Glutamatergic neuron (in vitro differentiated cells): Measurements from ENCODE around the gene GAST. TPM values are rescaled to one million over a fixed set of nuclear protein-coding genes. Genes with fewer than 3 reads are reported as not detected.

Experiments
- DNase-seq: peaks from one replicate; pipeline ENCODE4 v3.0.0; 2022
- H3K27ac Mint-ChIP-seq: one replicate; pipeline ENCODE4 v1.8.0; 2020; ENCODE audit warnings: mild to moderate bottlenecking, mixed read lengths, inconsistent platforms; ENCODE audit not compliant: unreplicated experiment
- H3K27me3 Mint-ChIP-seq: one replicate; pipeline ENCODE4 v1.8.0; 2020; ENCODE audit warnings: mild to moderate bottlenecking, moderate library complexity, mixed read lengths, inconsistent platforms; ENCODE audit not compliant: unreplicated experiment
- H3K36me3 Mint-ChIP-seq: one replicate; pipeline ENCODE4 v1.8.0; 2020; ENCODE audit warnings: mild to moderate bottlenecking, mixed read lengths, inconsistent platforms; ENCODE audit not compliant: unreplicated experiment
- H3K4me1 Mint-ChIP-seq: one replicate; pipeline ENCODE4 v1.8.0; 2020; ENCODE audit warnings: mild to moderate bottlenecking, low read depth, mixed read lengths, inconsistent platforms; ENCODE audit not compliant: unreplicated experiment
- H3K4me3 Mint-ChIP-seq: one replicate; pipeline ENCODE4 v1.8.0; 2020; ENCODE audit warnings: mild to moderate bottlenecking, mixed read lengths, inconsistent platforms; ENCODE audit not compliant: unreplicated experiment
- H3K9me3 Mint-ChIP-seq: one replicate; pipeline ENCODE4 v1.8.0; 2020; ENCODE audit warnings: mild to moderate bottlenecking, moderate library complexity, mixed read lengths, inconsistent platforms; ENCODE audit not compliant: unreplicated experiment
- total RNA-seq: library from RNA; stranded (reverse); fragmentation: NEBNext Ultra II Directional; extraction: Animal tissue kit (Norgen Biotek cat#: 25700); gene quantifications from one replicate; pipeline ENCODE4 v1.2.1, GENCODE V29; 2021; ENCODE audit not compliant: unreplicated experiment
- TF ChIP-seq, protein P1 (sequence below): fragments of 200-600 bp; sonication (generic); IDR thresholded peaks from one replicate; pipeline ENCODE4 v1.5.0; 2021; ENCODE audit not compliant: partially characterized antibody, unreplicated experiment

GAST gene
- total RNA-seq, 1 donor from 2014 or later, result not detected

DNA sequence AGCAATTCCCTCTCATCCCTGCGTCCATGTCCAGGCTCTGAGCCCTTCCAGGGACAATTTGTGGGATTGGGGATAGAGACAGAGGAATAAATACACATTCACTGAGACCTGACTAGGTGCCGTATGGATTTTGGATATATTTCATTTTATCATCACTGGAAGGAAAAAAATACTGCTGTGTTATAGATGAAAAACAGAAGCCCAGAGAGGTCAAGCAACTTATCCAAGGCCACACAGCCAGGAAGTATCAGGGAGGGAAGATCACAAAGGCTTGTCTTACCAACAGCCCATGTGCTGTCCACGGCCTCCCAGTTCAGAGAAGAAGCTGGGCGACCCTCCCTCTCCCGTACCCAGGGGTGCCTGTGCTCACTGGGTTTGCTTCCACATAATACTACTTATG is 28.4 kb downstream of the GAST start:
- peaks cover 6% of the 10 kb centered on the region for H3K27me3 Mint-ChIP-seq
- TF ChIP-seq, protein P1, sequence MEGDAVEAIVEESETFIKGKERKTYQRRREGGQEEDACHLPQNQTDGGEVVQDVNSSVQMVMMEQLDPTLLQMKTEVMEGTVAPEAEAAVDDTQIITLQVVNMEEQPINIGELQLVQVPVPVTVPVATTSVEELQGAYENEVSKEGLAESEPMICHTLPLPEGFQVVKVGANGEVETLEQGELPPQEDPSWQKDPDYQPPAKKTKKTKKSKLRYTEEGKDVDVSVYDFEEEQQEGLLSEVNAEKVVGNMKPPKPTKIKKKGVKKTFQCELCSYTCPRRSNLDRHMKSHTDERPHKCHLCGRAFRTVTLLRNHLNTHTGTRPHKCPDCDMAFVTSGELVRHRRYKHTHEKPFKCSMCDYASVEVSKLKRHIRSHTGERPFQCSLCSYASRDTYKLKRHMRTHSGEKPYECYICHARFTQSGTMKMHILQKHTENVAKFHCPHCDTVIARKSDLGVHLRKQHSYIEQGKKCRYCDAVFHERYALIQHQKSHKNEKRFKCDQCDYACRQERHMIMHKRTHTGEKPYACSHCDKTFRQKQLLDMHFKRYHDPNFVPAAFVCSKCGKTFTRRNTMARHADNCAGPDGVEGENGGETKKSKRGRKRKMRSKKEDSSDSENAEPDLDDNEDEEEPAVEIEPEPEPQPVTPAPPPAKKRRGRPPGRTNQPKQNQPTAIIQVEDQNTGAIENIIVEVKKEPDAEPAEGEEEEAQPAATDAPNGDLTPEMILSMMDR, result no peak
- H3K4me3 Mint-ChIP-seq, result no peak overlapping the region
- H3K9me3 Mint-ChIP-seq, result peaks cover 1% of the 10 kb centered on the region
- H3K4me1 Mint-ChIP-seq, result no peaks in the 10 kb centered on the region
- no peaks in the 10 kb centered on the region for H3K36me3 Mint-ChIP-seq
- no peak overlapping the region for H3K27ac Mint-ChIP-seq
- no peak for DNase-seq

DNA sequence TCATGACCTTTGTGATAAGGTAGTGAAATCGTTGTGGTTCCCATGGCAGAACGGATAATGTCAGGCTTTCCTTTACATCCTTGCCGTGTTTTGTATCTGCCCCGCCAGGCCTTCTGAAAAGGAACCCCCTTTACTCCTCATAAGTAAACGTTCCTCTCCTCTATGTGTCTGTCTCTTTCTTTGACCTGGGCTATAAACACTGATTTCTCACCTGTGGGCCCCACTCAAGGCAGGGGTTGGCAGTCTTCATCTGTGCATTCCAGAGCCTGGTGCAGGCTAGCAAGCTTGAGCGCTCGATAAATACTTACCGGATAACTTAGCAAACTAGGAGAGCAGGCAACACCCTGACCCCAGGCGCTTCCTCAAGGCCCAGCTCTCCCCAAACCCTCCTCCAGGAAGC is 29.6 kb downstream of the GAST start:
- Mint-ChIP-seq H3K4me1 (no peaks in the 10 kb centered on the region), H3K4me3 (no peak overlapping the region), H3K36me3 (peaks cover 4% of the 10 kb centered on the region), H3K9me3 (peaks cover 1% of the 10 kb centered on the region), H3K27me3 (peaks cover 10% of the 10 kb centered on the region), H3K27ac (no peak overlapping the region)
- TF ChIP-seq, protein P1, result no peak
- DNase-seq, result no peak

DNA sequence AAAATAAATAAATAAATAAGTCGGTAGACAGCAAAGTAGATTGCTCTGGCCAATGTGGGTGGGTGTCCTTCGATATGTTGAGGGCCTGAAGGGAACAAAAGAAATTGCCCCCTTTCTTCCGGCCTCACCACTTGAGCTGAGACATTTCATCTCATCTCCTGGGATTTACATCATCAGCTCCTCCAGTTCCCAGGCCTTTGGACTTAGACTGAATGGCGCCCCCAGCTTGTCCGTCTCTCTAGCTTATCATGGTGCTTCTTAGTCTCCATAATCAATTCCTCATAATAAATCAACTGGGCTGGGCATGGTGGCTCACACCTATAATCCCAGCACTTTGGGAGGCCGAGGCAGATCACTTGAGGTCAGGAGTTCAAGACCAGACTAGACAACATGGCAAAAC is 36.1 kb downstream of the GAST start:
- H3K36me3 Mint-ChIP-seq, result peaks cover 4% of the 10 kb centered on the region
- H3K4me3 Mint-ChIP-seq, result no peak overlapping the region
- no peak for DNase-seq
- TF ChIP-seq, protein P1, result no peak
- peaks cover 15% of the 10 kb centered on the region for H3K9me3 Mint-ChIP-seq
- peaks cover 20% of the 10 kb centered on the region for H3K27me3 Mint-ChIP-seq
- H3K4me1 Mint-ChIP-seq, result peaks cover 7% of the 10 kb centered on the region
- H3K27ac Mint-ChIP-seq, result no peak overlapping the region

DNA sequence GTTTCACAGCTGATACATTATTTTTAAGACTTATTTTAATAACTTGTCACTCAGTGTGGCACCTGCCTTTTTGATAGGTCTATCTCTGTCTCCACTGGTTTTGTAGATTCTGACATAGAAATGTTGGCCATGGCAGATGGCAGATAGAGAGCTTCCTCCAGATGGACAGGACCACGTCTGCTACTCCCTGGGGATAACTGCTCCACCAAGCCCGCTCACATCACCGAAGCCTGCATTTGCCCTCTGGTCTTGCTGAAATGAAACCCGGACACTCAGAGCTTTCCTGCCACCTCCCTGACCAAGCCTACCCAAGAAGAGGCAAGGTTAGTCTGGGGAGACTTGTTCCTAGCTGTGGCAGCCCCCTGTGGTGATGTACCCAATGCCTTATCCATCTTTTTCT is 38.7 kb downstream of the GAST start:
- H3K4me1 Mint-ChIP-seq, result peaks cover 11% of the 10 kb centered on the region
- peak overlapping the region; percentile 65 for H3K27ac Mint-ChIP-seq
- H3K9me3 Mint-ChIP-seq, result peaks cover 17% of the 10 kb centered on the region
- H3K27me3 Mint-ChIP-seq, result peaks cover 26% of the 10 kb centered on the region
- peaks cover 4% of the 10 kb centered on the region for H3K36me3 Mint-ChIP-seq
- TF ChIP-seq, protein P1, result no peak
- peak overlapping the region; percentile 42 for H3K4me3 Mint-ChIP-seq
- DNase-seq, result peak; percentile 57

DNA sequence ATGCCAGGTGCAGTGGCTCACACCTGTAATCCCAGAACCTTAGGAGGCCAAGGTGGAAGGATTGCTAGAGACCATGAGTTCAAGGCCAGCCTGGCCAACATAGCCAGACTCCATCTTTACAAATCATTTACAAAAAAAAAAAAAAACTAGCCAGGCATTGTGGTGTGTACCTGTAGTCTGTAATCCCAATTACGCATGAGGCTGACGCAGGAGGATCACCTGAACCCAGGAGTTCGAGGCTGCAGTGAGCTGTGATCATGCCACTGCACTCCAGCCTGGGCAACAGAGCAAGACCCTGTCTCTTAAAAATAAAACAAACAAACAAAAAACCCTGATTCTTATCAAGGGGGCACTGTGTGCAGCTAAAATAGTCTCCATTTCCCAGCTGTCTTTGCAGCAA is 39.2 kb downstream of the GAST start:
- H3K4me3 Mint-ChIP-seq, result peak overlapping the region; percentile 42
- peaks cover 4% of the 10 kb centered on the region for H3K36me3 Mint-ChIP-seq
- DNase-seq, result no peak
- TF ChIP-seq, protein P1, result no peak
- peaks cover 11% of the 10 kb centered on the region for H3K4me1 Mint-ChIP-seq
- peaks cover 17% of the 10 kb centered on the region for H3K9me3 Mint-ChIP-seq
- H3K27ac Mint-ChIP-seq, result peak overlapping the region; percentile 65
- H3K27me3 Mint-ChIP-seq, result peaks cover 28% of the 10 kb centered on the region
